Heart left ventricle (tissue), 16 donors: ENCODE results near the gene MRTFA. TPM values are rescaled to one million over a fixed set of nuclear protein-coding genes. Genes with fewer than 3 reads are reported as not detected.
A peak's percentile ranks its signal among the peaks of the same experiment; 100 is the strongest.
"Not testable (repeated sequence)": the region's sequence is repeated elsewhere in the genome, so short reads cannot be mapped to it uniquely, and the experiment has no call there.

Experiments used
- ATAC-seq, 4 donors: fragments of 200-7000 bp; cut with Tn5 transposase; one replicate each; pipeline ENCODE4 v1.9.1; 2020 to 2022; ENCODE audit warnings: moderate library complexity in 4 of 4, mild to moderate bottlenecking in 3 of 4, moderate number of reproducible peaks in 1 of 4
- DNase-seq, 5 donors: peaks; one replicate each; pipeline ENCODE4 v3.0.0-alpha.2; 2020
- H3K27ac ChIP-seq, 12 donors: fragments of 200-600 bp; sonication (generic) in 4 of 12; one replicate each; pipeline versions ENCODE4 v1.5.0 to v1.8.0; 2016 to 2022; ENCODE audit warnings: mild to moderate bottlenecking in 2 of 12
- H3K27me3 ChIP-seq, 9 donors: fragments of 200-600 bp; sonication (generic) in 2 of 9; one replicate each; pipeline versions ENCODE4 v1.5.1 to v1.8.0; 2016 to 2022; ENCODE audit warnings: mild to moderate bottlenecking in 3 of 9
- H3K36me3 ChIP-seq, 9 donors: fragments of 200-600 bp; sonication (generic) in 2 of 9; one replicate each; pipeline versions ENCODE4 v1.5.0 to v1.8.0; 2018 to 2022; ENCODE audit warnings: mild to moderate bottlenecking in 2 of 9
- H3K4me1 ChIP-seq, 12 donors: fragments of 200-600 bp; sonication (generic) in 4 of 12; one replicate each; pipeline versions ENCODE4 v1.5.0 to v1.8.0; 2016 to 2022; ENCODE audit warnings: mild to moderate bottlenecking in 3 of 12
- H3K4me3 ChIP-seq, 12 donors: fragments of 200-600 bp; sonication (generic) in 4 of 12; one replicate each; pipeline versions ENCODE4 v1.5.0 to v1.8.0; 2017 to 2022; ENCODE audit warnings: mild to moderate bottlenecking in 9 of 12, moderate library complexity in 4 of 12
- H3K9me3 ChIP-seq, 12 donors: fragments of 200-600 bp; sonication (generic) in 4 of 12; one replicate each; pipeline versions ENCODE4 v1.5.0 to v1.8.0; 2016 to 2022; ENCODE audit warnings: mild to moderate bottlenecking in 1 of 12
- POLR2A ChIP-seq, 2 donors: fragments of 450-650 bp; IDR thresholded peaks; one replicate each; pipeline ENCODE4 v1.6.1; 2017; ENCODE audit warnings: antibody characterized with exemption in 2 of 2, mild to moderate bottlenecking in 2 of 2, moderate library complexity in 2 of 2
- WGBS, 4 donors: extraction: QIAGEN DNeasy Blood & Tissue Kit in 2 of 4; methylation state at CpG; one replicate each; pipeline versions ENCODE4 v1.1.5 to v1.1.7; 2013 to 2018; 5-methylcytosine and 5-hydroxymethylcytosine counted together
- intact Hi-C, 10 donors: fragments of 100-400 bp; cut with DNase I; formaldehyde crosslinking; loops; one replicate each; pipeline versions ENCODE4 v1.11.1 to v1.14.2; 2022
- polyA plus RNA-seq, 2 donors: library from polyadenylated mRNA; stranded (reverse); fragments of 200-250 nt; gene quantifications; one replicate each; pipeline ENCODE4 v1.2.3, GENCODE V29; 2013
- total RNA-seq, 9 donors: library from RNA; depleted of rRNA in 2 of 9; stranded (reverse); fragments of >200 nt in 2 of 9; fragmentation: NEBNext Ultra II Directional in 3 of 9; extraction: Animal tissue kit (Norgen Biotek cat#: 25700) in 3 of 9; gene quantifications; one replicate each; pipeline versions ENCODE4 v1.1.0 to v1.2.4, GENCODE V29; 2016 to 2023
- TF ChIP-seq, protein P1 (sequence below), 12 donors: fragments of 200-600 bp; sonication (generic) in 4 of 12; IDR thresholded peaks; one replicate each; pipeline versions ENCODE4 v1.5.0 to v1.8.0; 2018 to 2022; ENCODE audit warnings: antibody characterized with exemption in 12 of 12, mild to moderate bottlenecking in 5 of 12
- donor health status: ischemic (EF 13 %, LVEDD 7.1; RV severe dilation, severe dysfunction).
- donor health status: healthy with polysubstance abuse.
- donor health status: DM: no; HTN: yes; CAD: no.
- donor health status: DM: no; HTN: no; CAD: no.
- donor health status: ischemic (EF 25% LVEDD 6.9; RV normal size, moderate dysfunction).
- donor health status: ischemic (EF 25% LVEDD 5.7; RV mildly dilated, moderate dysfunction).
- donor health status: healthy.
- donor health status: DM: yes; HTN: yes; CAD: no.
- donor health status: ischemic (EF 35%, LVEDD 5.7; RV mildly dilated, moderate dysfunction).
- donor health status: nonischemic (EF 11% LVEDD 7.7; RV severe dilation, severe dysfunction).
- donor health status: DM: yes; HTN: yes; CAD: no.
- donor health status: PGD.
- donor health status: ischemic (EF 29% LVEDD 5.4; RV normal size, mild dysfunction).
- donor health status: nonischemic (EF 23%, LVEDD 6.1; RV moderate dilation, normal function).

Gene MRTFA
- total and polyA plus RNA-seq, 11 donors: 14.0 to 52.6 (median 26.9) TPM

DNA sequence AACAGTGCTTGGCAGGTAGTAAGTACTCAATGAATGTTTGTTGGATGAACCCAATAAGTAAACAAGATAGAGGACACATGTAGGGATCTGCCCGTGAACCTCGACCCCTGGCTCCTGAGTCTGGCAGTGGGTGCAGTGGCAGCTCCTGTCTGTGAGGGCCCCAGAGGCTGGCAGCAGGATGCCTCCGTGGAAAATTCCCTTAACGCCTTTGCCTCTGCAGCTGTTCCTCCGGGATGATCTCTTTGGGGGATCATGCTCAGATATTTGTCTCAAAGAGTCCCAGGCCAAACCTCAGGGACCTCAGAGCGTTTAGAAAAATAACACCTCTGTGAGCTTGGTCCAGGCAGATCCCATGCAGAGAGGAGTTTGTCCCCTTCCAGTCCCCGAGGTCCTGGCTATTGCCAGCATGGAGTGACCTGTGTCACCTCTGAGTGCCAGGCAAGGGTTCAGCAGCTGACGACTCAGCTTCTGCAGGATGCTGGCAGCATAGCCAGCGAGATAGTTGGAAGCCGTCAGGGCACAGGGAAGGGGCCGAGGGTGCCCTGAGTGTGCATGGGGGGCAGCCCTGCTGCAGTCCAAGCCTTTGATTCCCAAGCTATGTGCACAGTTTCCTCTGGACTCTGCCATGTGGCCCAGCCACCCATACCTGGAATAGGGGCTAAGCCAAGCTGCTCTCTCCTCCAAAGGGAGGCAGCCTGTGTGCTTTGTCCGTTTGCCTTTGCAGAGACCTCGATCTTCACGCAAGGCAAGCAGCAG, 42.2 kb upstream of the MRTFA start:
- intact Hi-C loops: no loop called here
- Histone ChIP-seq H3K27me3 (peaks cover 0 to 7% (median 0%) of the 10 kb centered on the region in 9 donors), H3K9me3 (no peaks in the 10 kb centered on the region), H3K4me1 (peaks cover 0 to 32% (median 18%) of the 10 kb centered on the region in 12 donors), H3K27ac (no peak overlapping the region), H3K4me3 (peak overlapping the region in 6 of 12 donors; percentile 25 to 49 (median 40)), H3K36me3 (no peaks in the 10 kb centered on the region)
- no peak for DNase-seq
- TF ChIP-seq, protein P1, sequence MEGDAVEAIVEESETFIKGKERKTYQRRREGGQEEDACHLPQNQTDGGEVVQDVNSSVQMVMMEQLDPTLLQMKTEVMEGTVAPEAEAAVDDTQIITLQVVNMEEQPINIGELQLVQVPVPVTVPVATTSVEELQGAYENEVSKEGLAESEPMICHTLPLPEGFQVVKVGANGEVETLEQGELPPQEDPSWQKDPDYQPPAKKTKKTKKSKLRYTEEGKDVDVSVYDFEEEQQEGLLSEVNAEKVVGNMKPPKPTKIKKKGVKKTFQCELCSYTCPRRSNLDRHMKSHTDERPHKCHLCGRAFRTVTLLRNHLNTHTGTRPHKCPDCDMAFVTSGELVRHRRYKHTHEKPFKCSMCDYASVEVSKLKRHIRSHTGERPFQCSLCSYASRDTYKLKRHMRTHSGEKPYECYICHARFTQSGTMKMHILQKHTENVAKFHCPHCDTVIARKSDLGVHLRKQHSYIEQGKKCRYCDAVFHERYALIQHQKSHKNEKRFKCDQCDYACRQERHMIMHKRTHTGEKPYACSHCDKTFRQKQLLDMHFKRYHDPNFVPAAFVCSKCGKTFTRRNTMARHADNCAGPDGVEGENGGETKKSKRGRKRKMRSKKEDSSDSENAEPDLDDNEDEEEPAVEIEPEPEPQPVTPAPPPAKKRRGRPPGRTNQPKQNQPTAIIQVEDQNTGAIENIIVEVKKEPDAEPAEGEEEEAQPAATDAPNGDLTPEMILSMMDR (IDR thresholded peaks at IDR 0.05): no peak
- TF ChIP-seq POLR2A (IDR thresholded peaks at IDR 0.05): no peak
- peak in 1 of 4 donors; percentile 7 for ATAC-seq
- 58 to 69% (median 66%) methylated on average over 12 to 14 of the region's 14 CpGs for WGBS, 4 donors

DNA sequence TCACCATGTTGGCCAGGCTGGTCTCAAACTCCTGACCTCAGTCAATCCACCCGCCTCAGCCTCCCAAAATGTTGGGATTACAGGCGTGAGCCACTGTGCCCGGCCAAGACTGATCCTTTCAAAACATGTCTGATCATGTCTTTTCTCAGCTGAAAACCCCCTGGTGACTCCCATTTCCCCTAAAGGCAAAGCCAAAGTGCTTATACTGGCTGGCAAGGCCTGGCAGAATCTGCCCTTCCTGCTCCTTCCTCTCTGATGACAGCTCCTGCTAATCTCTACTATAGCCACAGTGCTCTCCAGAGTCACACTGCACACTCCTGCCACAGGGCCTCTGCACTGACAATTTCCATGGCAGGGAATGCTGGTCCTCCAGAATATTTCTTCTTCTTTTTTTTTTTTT, 40.1 kb upstream of the MRTFA start:
- WGBS, 4 donors: 97 to 98% (median 98%) methylated on average over 3 of the region's 3 CpGs

DNA sequence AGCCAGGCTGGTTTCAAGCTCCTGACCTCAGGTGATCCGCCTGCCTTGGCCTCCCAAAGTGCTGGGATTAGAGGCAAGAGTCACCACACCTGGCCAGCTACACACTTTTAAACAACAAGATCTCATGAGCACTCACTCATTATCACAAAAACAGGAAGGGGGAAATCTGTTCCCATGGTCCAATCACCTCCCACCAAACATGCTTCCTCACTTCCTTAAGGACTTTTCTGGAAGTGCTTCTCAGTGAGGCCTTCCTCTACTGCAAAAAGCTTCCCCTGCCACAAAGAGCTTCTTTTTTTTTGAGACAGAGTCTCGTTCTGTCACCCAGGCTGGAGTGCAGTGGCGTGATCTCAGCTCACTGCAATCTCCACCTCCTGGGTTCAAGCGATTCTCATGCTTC, 39.6 kb upstream of the MRTFA start:
- H3K9me3 ChIP-seq, DNase-seq, H3K36me3 ChIP-seq, H3K27me3 ChIP-seq, H3K27ac ChIP-seq, intact Hi-C loops, ATAC-seq, H3K4me3 ChIP-seq: not testable (repeated sequence)
- WGBS, 4 donors: 87 to 89% (median 88%) methylated on average over 4 of the region's 4 CpGs
- H3K4me1 ChIP-seq: peaks cover 0 to 32% (median 15%) of the 10 kb centered on the region in 12 donors

More for the DNA sequence above, 40.1 kb upstream of the MRTFA start:
- H3K4me1 ChIP-seq: peaks cover 0 to 32% (median 15%) of the 10 kb centered on the region in 12 donors
- intact Hi-C loops: no loop called here
- H3K27ac ChIP-seq: no peak overlapping the region
- ATAC-seq: no peak
- TF ChIP-seq, protein P1 (IDR thresholded peaks at IDR 0.05): no peak
- TF ChIP-seq POLR2A (IDR thresholded peaks at IDR 0.05): no peak
- H3K4me3 ChIP-seq: no peak overlapping the region
- no peak for DNase-seq
- no peaks in the 10 kb centered on the region for H3K36me3 ChIP-seq
- no peaks in the 10 kb centered on the region for H3K9me3 ChIP-seq
- H3K27me3 ChIP-seq: peaks cover 0 to 7% (median 0%) of the 10 kb centered on the region in 9 donors

DNA sequence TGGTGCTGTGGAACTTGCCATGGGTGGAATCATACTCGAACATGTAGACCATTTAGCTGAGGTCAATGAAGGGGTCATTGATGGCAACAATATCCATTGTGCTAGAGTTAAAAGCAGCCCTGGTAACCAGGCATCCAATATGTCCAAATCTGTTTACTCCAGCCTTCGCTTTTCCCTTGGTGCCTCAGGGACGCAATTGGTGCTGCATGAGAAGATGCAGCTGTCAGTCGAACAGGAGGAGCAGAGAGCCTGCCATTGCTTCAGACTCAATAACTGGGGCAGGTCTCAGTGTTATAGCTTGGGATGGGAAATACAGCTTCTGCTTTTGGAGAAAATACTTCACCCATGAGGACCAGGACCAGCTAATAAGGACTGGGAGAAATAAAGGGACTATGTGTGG, 37.8 kb upstream of the MRTFA start:
- intact Hi-C loops: no loop called here
- WGBS, 4 donors: 77 to 82% (median 78%) methylated on average over 4 of the region's 4 CpGs
- peak in 1 of 4 donors; percentile 18 for ATAC-seq

More for the DNA sequence above, 37.8 kb upstream of the MRTFA start:
- Histone ChIP-seq H3K4me3 (no peak overlapping the region), H3K27ac (no peak overlapping the region), H3K27me3 (peaks cover 0 to 5% (median 0%) of the 10 kb centered on the region in 9 donors), H3K36me3 (no peaks in the 10 kb centered on the region), H3K4me1 (peaks cover 0 to 23% (median 8%) of the 10 kb centered on the region in 12 donors), H3K9me3 (peaks cover 0 to 1% (median 0%) of the 10 kb centered on the region in 12 donors)
- DNase-seq: no peak
- TF ChIP-seq, protein P1 (IDR thresholded peaks at IDR 0.05): no peak
- TF ChIP-seq POLR2A (IDR thresholded peaks at IDR 0.05): no peak
